HepG2 (cell line): ENCODE results near the gene C1orf94. TPM values are rescaled to one million over a fixed set of nuclear protein-coding genes. Genes with fewer than 3 reads are reported as not detected.

Experiments used
- ATAC-seq: fragments of 200-7000 bp; cut with Tn5 transposase; 3 replicates; pipeline ENCODE4 v1.9.1; 2020; ENCODE audit warnings: mild to moderate bottlenecking, moderate library complexity
- BruUV-seq: library from RNA; stranded (reverse); fragments of 400-500 nt; replicated peaks from 2 replicates; lab custom pipeline; 2021; lab: Mats Ljungman, UMichigan
- CTCF ChIA-PET: fragments of 300-600 bp; formaldehyde crosslinking; extraction: SDS; loops from one replicate; lab custom pipeline; 2021; ENCODE audit warnings: low total read pairs, inconsistent platforms, low intra/inter-chr PET ratio; lab: Yijun Ruan, JAX
- POLR2A ChIA-PET: fragments of 350-600 bp; sonication (Branson Sonifier 250); formaldehyde crosslinking; loops from one replicate; lab custom pipeline; 2020; ENCODE audit warnings: antibody characterized with exemption, inconsistent platforms; lab: Yijun Ruan, JAX
- DNase-seq: peaks from one replicate; pipeline ENCODE4 v3.0.0-alpha.2; 2015; ENCODE audit warnings: low spot score
- FAIRE-seq: peaks from 3 replicates; lab custom pipeline; 2011; peaks lifted over from hg19 to GRCh38; lab: Jason Lieb, UNC
- H2AFZ ChIP-seq: one replicate; pipeline ENCODE4 v1.6.1; 2011; ENCODE audit warnings: low read length, inconsistent platforms
- H3K27ac ChIP-seq: fragments of 300-600 bp; 3 replicates; pipeline ENCODE4 v1.8.0; 2011; ENCODE audit warnings: mixed run types, mild to moderate bottlenecking, mixed read lengths, low read length, inconsistent platforms; ENCODE audit not compliant: insufficient read depth; ENCODE audit errors: extremely low read length
- H3K27me3 ChIP-seq, 2 experiments: fragments of 200-600 bp in 1 of 2; 2 replicates in 1 of 2; 3 replicates in 1 of 2; pipeline versions ENCODE4 v1.6.0 to v1.8.0; 2011; ENCODE audit warnings: low read length in 2 of 2, mild to moderate bottlenecking in 2 of 2, moderate library complexity in 2 of 2, inconsistent platforms in 1 of 2; ENCODE audit not compliant: insufficient read depth in 2 of 2, control insufficient read depth in 1 of 2
- H3K36me3 ChIP-seq, 2 experiments: fragments of 200-600 bp in 1 of 2; replicated peaks in 1 of 2; 2 replicates in 1 of 2; 3 replicates in 1 of 2; pipeline versions ENCODE4 v1.5.1 to v1.8.0; 2011; ENCODE audit warnings: low read length in 2 of 2, inconsistent platforms in 1 of 2; ENCODE audit not compliant: insufficient read depth in 2 of 2, control insufficient read depth in 1 of 2
- H3K4me1 ChIP-seq: 2 replicates; pipeline ENCODE4 v1.5.1; 2012; ENCODE audit warnings: low read length, inconsistent platforms; ENCODE audit not compliant: insufficient read depth
- H3K4me2 ChIP-seq: 2 replicates; pipeline ENCODE4 v1.6.0; 2011; ENCODE audit warnings: low read depth, low read length, inconsistent platforms
- H3K4me3 ChIP-seq, 3 experiments: fragments of 200-600 bp in 1 of 3; sonication (generic), shearing (Covaris generic) in 1 of 3; replicated peaks in 1 of 3; 2 replicates each; pipeline ENCODE4 v1.5.1; 2011 to 2016; ENCODE audit warnings: low read length in 3 of 3, inconsistent platforms in 2 of 3, low read depth in 2 of 3, mild to moderate bottlenecking in 2 of 3, control low read depth in 1 of 3, mixed read lengths in 1 of 3; ENCODE audit not compliant: insufficient read depth in 1 of 3
- H3K79me2 ChIP-seq: one replicate; pipeline ENCODE4 v1.6.1; 2011; ENCODE audit warnings: low read length, inconsistent platforms; ENCODE audit not compliant: insufficient read depth
- H3K9ac ChIP-seq: 2 replicates; pipeline ENCODE4 v1.6.0; 2011; ENCODE audit warnings: mild to moderate bottlenecking, low read depth, low read length, inconsistent platforms; ENCODE audit not compliant: insufficient read depth
- H3K9me3 ChIP-seq: 2 replicates; pipeline ENCODE4 v1.5.1; 2012; ENCODE audit warnings: mild to moderate bottlenecking, low read length
- H4K20me1 ChIP-seq: 2 replicates; pipeline ENCODE4 v1.6.0; 2011; ENCODE audit warnings: inconsistent platforms, mild to moderate bottlenecking, low read length, moderate library complexity; ENCODE audit not compliant: insufficient read depth
- KAT2B ChIP-seq: fragments of 150-350 bp; IDR thresholded peaks from 2 replicates; pipeline ENCODE4 v1.6.1; 2014; ENCODE audit warnings: low read depth, low read length, borderline replicate concordance
- POLR2A ChIP-seq, 2 experiments: IDR thresholded peaks; 2 replicates each; pipeline ENCODE4 v1.6.1; 2011; ENCODE audit warnings: low read depth in 2 of 2, low read length in 2 of 2, mild to moderate bottlenecking in 1 of 2, moderate library complexity in 1 of 2; ENCODE audit not compliant: insufficient read depth in 1 of 2
- RERE ChIP-seq: IDR thresholded peaks from 2 replicates; pipeline ENCODE4 v1.6.1; 2016; ENCODE audit warnings: low read depth, missing genetic modification reagents, missing compliant biosample characterization
- ZBTB40 ChIP-seq, 2 experiments: fragments of 450-650 bp in 1 of 2; sonication (generic) in 1 of 2; formaldehyde crosslinking in 1 of 2; IDR thresholded peaks; 2 replicates each; pipeline versions ENCODE4 v1.6.1 to v1.8.0; 2016 to 2022; ENCODE audit warnings: antibody characterized with exemption in 1 of 2, mild to moderate bottlenecking in 1 of 2, missing genetic modification reagents in 1 of 2
- ZNF577 ChIP-seq: sonication (generic); formaldehyde crosslinking; IDR thresholded peaks from 2 replicates; pipeline ENCODE4 v1.4.0; 2020; ENCODE audit warnings: mild to moderate bottlenecking, low read depth, missing genetic modification reagents, borderline replicate concordance
- WGBS: methylation state at CpG from one replicate; pipeline ENCODE4 v1.1.6; 2017; ENCODE audit warnings: low lambda C conversion rate; 5-methylcytosine and 5-hydroxymethylcytosine counted together
- in situ Hi-C: cut with HindIII; loops from 2 replicates; pipeline ENCODE4 v1.10.0; 2017; ENCODE audit warnings: low pct_unique_long_range_greater_than_20kb; ENCODE audit not compliant: extremely low pct_ligation_motif_present
- intact Hi-C: fragments of 100-400 bp; cut with micrococcal nuclease; formaldehyde crosslinking; loops from one replicate; pipeline ENCODE4 v1.10.0; 2022; ENCODE audit not compliant: unreplicated experiment
- polyA plus RNA-seq, 8 experiments: library from polyadenylated mRNA; depleted of rRNA in 3 of 8; stranded (reverse) in 7 of 8; unstranded in 1 of 8; fragments of >200 nt; fragmentation: Illumina TruSeq in 4 of 8; extraction: Trizol in 4 of 8; gene quantifications; 2 replicates each; pipeline versions ENCODE4 v1.2.1 to v1.2.3, GENCODE V29; 2011 to 2016; ENCODE audit warnings: low read depth in 4 of 8, missing spikeins in 1 of 8, mixed read lengths in 1 of 8; ENCODE audit not compliant: insufficient read depth in 1 of 8
- total RNA-seq, 5 experiments: library from RNA; depleted of rRNA; stranded (reverse); fragments of >200 nt; fragmentation: Illumina TruSeq; extraction: Trizol; gene quantifications; 2 replicates each; pipeline ENCODE4 v1.2.3, GENCODE V29; 2016; ENCODE audit warnings: low read depth in 1 of 5

The C1orf94 gene
- total and polyA plus RNA-seq, 2 of the 13 experiments (the other 11 are each of a cell fraction or from before 2014, with no cell fraction given): not detected

GRCh38 chr1:34175744-34176143 is 963 bp upstream of the C1orf94 start:
- no peaks in the 10 kb centered on the region; a peak in 1 of 5 replicates for H3K27me3 ChIP-seq
- 11% methylated on average over 6 of the region's 6 CpGs for WGBS
- H3K4me1 ChIP-seq: no peaks in the 10 kb centered on the region
- no peak overlapping the region for H3K9ac ChIP-seq
- no peak for DNase-seq
- H2AFZ ChIP-seq: no peak overlapping the region
- in situ Hi-C loops (no loop called here), intact Hi-C loops (no loop called here)
- no peak for FAIRE-seq
- ChIA-PET CTCF (no interaction called here), POLR2A (no interaction called here)
- H3K27ac ChIP-seq: no peak overlapping the region
- no peak for TF ChIP-seq ZNF577 (CRISPR knock-in tag)
- no peak for TF ChIP-seq RERE (CRISPR knock-in tag)
- no peak for TF ChIP-seq KAT2B
- TF ChIP-seq POLR2A (IDR thresholded peaks at IDR 0.05; ENCODE audit: insufficient read depth in 1 of 2, low read depth in 2 of 2, low read length in 2 of 2): no peak
- TF ChIP-seq ZBTB40 (IDR thresholded peaks at IDR 0.05): peak; percentile 81
- TF ChIP-seq ZBTB40 (CRISPR knock-in tag; IDR thresholded peaks at IDR 0.05): no peak
- BruUV-seq: no TSS peak
- H3K4me3 ChIP-seq: no peak overlapping the region
- no peaks in the 10 kb centered on the region for H4K20me1 ChIP-seq
- H3K4me2 ChIP-seq: no peak overlapping the region
- no peaks in the 10 kb centered on the region for H3K36me3 ChIP-seq
- no peak for ATAC-seq
- no peaks in the 10 kb centered on the region for H3K79me2 ChIP-seq
- H3K9me3 ChIP-seq: no peaks in the 10 kb centered on the region
